ENCODE results near the gene CACUL1. TPM values are rescaled to one million over a fixed set of nuclear protein-coding genes. Genes with fewer than 3 reads are reported as not detected.

CACUL1 gene
- total and polyA plus RNA-seq, 4 donors = 5.3 to 48.7 (median 23.9) TPM

GRCh38 chr10:118714366-118714765 lies 40.4 kb downstream of the CACUL1 start:
- Histone ChIP-seq H3K4me1 (ENCODE audit: control insufficient read depth in 1 of 2, insufficient read depth in 2 of 2, low read length in 2 of 2) (no peaks in the 10 kb centered on the region), H3K4me3 (ENCODE audit: low read length in 2 of 2) (no peak overlapping the region), H3K9me3 (ENCODE audit: control insufficient read depth, low read length) (no peaks in the 10 kb centered on the region), H3K27me3 (ENCODE audit: control insufficient read depth in 1 of 2, insufficient read depth in 2 of 2, low read length in 1 of 2) (no peaks in the 10 kb centered on the region), H3K27ac (ENCODE audit: low read depth in 1 of 2, low read length in 2 of 2) (no peak overlapping the region), H3K36me3 (ENCODE audit: control insufficient read depth in 1 of 2, insufficient read depth in 2 of 2, low read length in 1 of 2) (no peaks in the 10 kb centered on the region)
- intact Hi-C loops (cut with DNase I) = no loop called here
- DNase-seq (no peak), ATAC-seq (ENCODE audit: low FRiP score) (no peak)
- WGBS, 2 donors = 86 to 88% methylated on average over 3 of the region's 3 CpGs

GRCh38 chr10:118712930-118713634 lies 41.7 kb downstream of the CACUL1 start:
- 91% methylated on average over 14 of the region's 14 CpGs for WGBS, 2 donors
- intact Hi-C loops (cut with DNase I) = no loop called here
- Histone ChIP-seq H3K9me3 (ENCODE audit: control insufficient read depth, low read length) (no peaks in the 10 kb centered on the region), H3K27me3 (ENCODE audit: control insufficient read depth in 1 of 2, insufficient read depth in 2 of 2, low read length in 1 of 2) (no peaks in the 10 kb centered on the region), H3K4me3 (ENCODE audit: low read length in 2 of 2) (no peak overlapping the region), H3K4me1 (ENCODE audit: control insufficient read depth in 1 of 2, insufficient read depth in 2 of 2, low read length in 2 of 2) (no peaks in the 10 kb centered on the region), H3K36me3 (ENCODE audit: control insufficient read depth in 1 of 2, insufficient read depth in 2 of 2, low read length in 1 of 2) (no peaks in the 10 kb centered on the region), H3K27ac (ENCODE audit: low read depth in 1 of 2, low read length in 2 of 2) (no peak overlapping the region)
- DNase-seq (no peak), ATAC-seq (ENCODE audit: low FRiP score) (no peak)

- ATAC-seq (ENCODE audit: low FRiP score) = no peak
- Histone ChIP-seq H3K27me3 (ENCODE audit: control insufficient read depth in 1 of 2, insufficient read depth in 2 of 2, low read length in 1 of 2) (no peaks in the 10 kb centered on the region), H3K27ac (ENCODE audit: low read depth in 1 of 2, low read length in 2 of 2) (no peak overlapping the region), H3K4me1 (ENCODE audit: control insufficient read depth in 1 of 2, insufficient read depth in 2 of 2, low read length in 2 of 2) (peaks cover 0 to 3% of the 10 kb centered on the region in 2 donors), H3K36me3 (ENCODE audit: control insufficient read depth in 1 of 2, insufficient read depth in 2 of 2, low read length in 1 of 2) (no peaks in the 10 kb centered on the region), H3K9me3 (ENCODE audit: control insufficient read depth, low read length) (no peaks in the 10 kb centered on the region), H3K4me3 (ENCODE audit: low read length in 2 of 2) (no peak overlapping the region)
- DNase-seq = no peak
- whole genome bisulfite sequencing, 2 donors = 73 to 75% methylated on average over 7 of the region's 7 CpGs
- intact Hi-C loops (cut with DNase I) = no loop called here
These were observed 42.7 kb downstream of the CACUL1 start for GRCh38 chr10:118712080-118712479.

GRCh38 chr10:118710487-118710886 lies 44.3 kb downstream of the CACUL1 start:
- H3K27ac ChIP-seq (ENCODE audit: low read depth in 1 of 2, low read length in 2 of 2) = no peak overlapping the region
- intact Hi-C loops (cut with DNase I) = no loop called here
- no peaks in the 10 kb centered on the region for H3K36me3 ChIP-seq (ENCODE audit: control insufficient read depth in 1 of 2, insufficient read depth in 2 of 2, low read length in 1 of 2)
- WGBS, 2 donors = 75 to 78% methylated on average over 1 of the region's 1 CpG
- H3K9me3 ChIP-seq (ENCODE audit: control insufficient read depth, low read length) = no peaks in the 10 kb centered on the region
- DNase-seq (no peak), ATAC-seq (ENCODE audit: low FRiP score) (no peak)
- peaks cover 2 to 3% of the 10 kb centered on the region in 2 donors for H3K4me1 ChIP-seq (ENCODE audit: control insufficient read depth in 1 of 2, insufficient read depth in 2 of 2, low read length in 2 of 2)
- no peak overlapping the region for H3K4me3 ChIP-seq (ENCODE audit: low read length in 2 of 2)
- no peaks in the 10 kb centered on the region for H3K27me3 ChIP-seq (ENCODE audit: control insufficient read depth in 1 of 2, insufficient read depth in 2 of 2, low read length in 1 of 2)

GRCh38 chr10:118708571-118708970 lies 46.2 kb downstream of the CACUL1 start:
- Histone ChIP-seq H3K27ac (ENCODE audit: low read depth in 1 of 2, low read length in 2 of 2) (no peak overlapping the region), H3K9me3 (ENCODE audit: control insufficient read depth, low read length) (no peaks in the 10 kb centered on the region), H3K27me3 (ENCODE audit: control insufficient read depth in 1 of 2, insufficient read depth in 2 of 2, low read length in 1 of 2) (no peaks in the 10 kb centered on the region), H3K36me3 (ENCODE audit: control insufficient read depth in 1 of 2, insufficient read depth in 2 of 2, low read length in 1 of 2) (no peaks in the 10 kb centered on the region), H3K4me1 (ENCODE audit: control insufficient read depth in 1 of 2, insufficient read depth in 2 of 2, low read length in 2 of 2) (peaks cover 2 to 3% of the 10 kb centered on the region in 2 donors), H3K4me3 (ENCODE audit: low read length in 2 of 2) (no peak overlapping the region)
- ATAC-seq (ENCODE audit: low FRiP score) (no peak), DNase-seq (no peak)
- 93 to 95% methylated on average over 7 of the region's 7 CpGs for WGBS, 2 donors
- intact Hi-C loops (cut with DNase I) = no loop called here

- no peak for DNase-seq
- Histone ChIP-seq H3K27me3 (ENCODE audit: control insufficient read depth in 1 of 2, insufficient read depth in 2 of 2, low read length in 1 of 2) (no peaks in the 10 kb centered on the region), H3K27ac (ENCODE audit: low read depth in 1 of 2, low read length in 2 of 2) (no peak overlapping the region), H3K36me3 (ENCODE audit: control insufficient read depth in 1 of 2, insufficient read depth in 2 of 2, low read length in 1 of 2) (no peaks in the 10 kb centered on the region), H3K9me3 (ENCODE audit: control insufficient read depth, low read length) (no peaks in the 10 kb centered on the region), H3K4me1 (ENCODE audit: control insufficient read depth in 1 of 2, insufficient read depth in 2 of 2, low read length in 2 of 2) (peaks cover 2 to 3% of the 10 kb centered on the region in 2 donors), H3K4me3 (ENCODE audit: low read length in 2 of 2) (no peak overlapping the region)
- WGBS, 2 donors = 96% methylated on average over 6 of the region's 6 CpGs
- intact Hi-C loops (cut with DNase I) = no loop called here
- ATAC-seq (ENCODE audit: low FRiP score) = no peak
These were observed 50.1 kb downstream of the CACUL1 start for GRCh38 chr10:118704711-118705110.

GRCh38 chr10:118701529-118702323 lies 53.0 kb downstream of the CACUL1 start:
- peaks cover 0 to 2% of the 10 kb centered on the region in 2 donors for H3K4me1 ChIP-seq (ENCODE audit: control insufficient read depth in 1 of 2, insufficient read depth in 2 of 2, low read length in 2 of 2)
- H3K4me3 ChIP-seq (ENCODE audit: low read length in 2 of 2) = no peak overlapping the region
- no peak overlapping the region for H3K27ac ChIP-seq (ENCODE audit: low read depth in 1 of 2, low read length in 2 of 2)
- WGBS, 2 donors = 82 to 86% methylated on average over 8 of the region's 8 CpGs
- ATAC-seq (ENCODE audit: low FRiP score) = no peak
- intact Hi-C loops (cut with DNase I) = no loop called here
- no peaks in the 10 kb centered on the region for H3K9me3 ChIP-seq (ENCODE audit: control insufficient read depth, low read length)
- no peaks in the 10 kb centered on the region for H3K27me3 ChIP-seq (ENCODE audit: control insufficient read depth in 1 of 2, insufficient read depth in 2 of 2, low read length in 1 of 2)
- DNase-seq = no peak
- no peaks in the 10 kb centered on the region for H3K36me3 ChIP-seq (ENCODE audit: control insufficient read depth in 1 of 2, insufficient read depth in 2 of 2, low read length in 1 of 2)

GRCh38 chr10:118698421-118698820 lies 56.3 kb downstream of the CACUL1 start:
- 74 to 82% methylated on average over 7 of the region's 7 CpGs for WGBS, 2 donors
- DNase-seq (peak in 1 of 2 donors; percentile 48), ATAC-seq (ENCODE audit: low FRiP score) (no peak)
- Histone ChIP-seq H3K27ac (ENCODE audit: low read depth in 1 of 2, low read length in 2 of 2) (no peak overlapping the region), H3K9me3 (ENCODE audit: control insufficient read depth, low read length) (no peaks in the 10 kb centered on the region), H3K4me1 (ENCODE audit: control insufficient read depth in 1 of 2, insufficient read depth in 2 of 2, low read length in 2 of 2) (no peaks in the 10 kb centered on the region), H3K4me3 (ENCODE audit: low read length in 2 of 2) (no peak overlapping the region), H3K27me3 (ENCODE audit: control insufficient read depth in 1 of 2, insufficient read depth in 2 of 2, low read length in 1 of 2) (no peaks in the 10 kb centered on the region), H3K36me3 (ENCODE audit: control insufficient read depth in 1 of 2, insufficient read depth in 2 of 2, low read length in 1 of 2) (no peaks in the 10 kb centered on the region)
- intact Hi-C loops (cut with DNase I) = no loop called here

- intact Hi-C loops (cut with DNase I) = no loop called here
- no peak for ATAC-seq (ENCODE audit: low FRiP score)
- H3K27ac ChIP-seq (ENCODE audit: low read depth in 1 of 2, low read length in 2 of 2) = no peak overlapping the region
These were observed 59.9 kb downstream of the CACUL1 start for GRCh38 chr10:118694848-118695247.

More at GRCh38 chr10:118694848-118695247, 59.9 kb downstream of the CACUL1 start:
- no peaks in the 10 kb centered on the region for H3K36me3 ChIP-seq (ENCODE audit: control insufficient read depth in 1 of 2, insufficient read depth in 2 of 2, low read length in 1 of 2)
- no peaks in the 10 kb centered on the region for H3K27me3 ChIP-seq (ENCODE audit: control insufficient read depth in 1 of 2, insufficient read depth in 2 of 2, low read length in 1 of 2)
- no peak for DNase-seq
- H3K9me3 ChIP-seq (ENCODE audit: control insufficient read depth, low read length) = no peaks in the 10 kb centered on the region
- H3K4me3 ChIP-seq (ENCODE audit: low read length in 2 of 2) = no peak overlapping the region
- H3K4me1 ChIP-seq (ENCODE audit: control insufficient read depth in 1 of 2, insufficient read depth in 2 of 2, low read length in 2 of 2) = no peaks in the 10 kb centered on the region
